IPS-20b (cell line): ENCODE measurements around the gene FLRT3.

ENCODE experiments used
- H3K27ac ChIP-seq: one replicate; pipeline ENCODE4 v1.5.1; 2013; ENCODE audit warnings: low read length
- H3K27me3 ChIP-seq: 2 replicates; pipeline ENCODE4 v1.6.1; 2013; ENCODE audit warnings: mild to moderate bottlenecking, low read length, inconsistent platforms; ENCODE audit not compliant: insufficient read depth
- H3K36me3 ChIP-seq: 2 replicates; pipeline ENCODE4 v1.6.1; 2013; ENCODE audit warnings: low read depth, mild to moderate bottlenecking, inconsistent platforms, low read length, moderate library complexity; ENCODE audit not compliant: insufficient read depth
- H3K4me1 ChIP-seq: 2 replicates; pipeline ENCODE4 v1.6.1; 2013; ENCODE audit warnings: mild to moderate bottlenecking, control low read depth, inconsistent platforms, low read length, moderate library complexity; ENCODE audit not compliant: insufficient read depth
- H3K4me3 ChIP-seq: 2 replicates; pipeline ENCODE4 v1.5.1; 2013; ENCODE audit warnings: mild to moderate bottlenecking, low read length, inconsistent platforms
- H3K9ac ChIP-seq: 2 replicates; pipeline ENCODE4 v1.6.1; 2013; ENCODE audit warnings: low read depth, mild to moderate bottlenecking, inconsistent platforms, low read length, moderate library complexity
- H3K9me3 ChIP-seq: 2 replicates; pipeline ENCODE4 v1.6.1; 2013; ENCODE audit warnings: mild to moderate bottlenecking, low read depth, low read length, inconsistent platforms; ENCODE audit not compliant: insufficient read depth

The FLRT3 gene

GRCh38 chr20:14344746-14345145 is 7.3 kb upstream of the FLRT3 start:
- Histone ChIP-seq H3K4me3 (no peak overlapping the region), H3K27ac (no peak overlapping the region), H3K9me3 (no peaks in the 10 kb centered on the region), H3K4me1 (no peaks in the 10 kb centered on the region), H3K36me3 (no peaks in the 10 kb centered on the region), H3K9ac (no peak overlapping the region), H3K27me3 (no peaks in the 10 kb centered on the region)

- Histone ChIP-seq H3K9ac (no peak overlapping the region), H3K36me3 (no peaks in the 10 kb centered on the region), H3K27ac (no peak overlapping the region), H3K4me1 (no peaks in the 10 kb centered on the region), H3K27me3 (no peaks in the 10 kb centered on the region), H3K9me3 (no peaks in the 10 kb centered on the region), H3K4me3 (no peak overlapping the region)
Measured at GRCh38 chr20:14343491-14344065, 6.2 kb upstream of the FLRT3 start.

GRCh38 chr20:14342918-14343317 is 5.5 kb upstream of the FLRT3 start:
- no peaks in the 10 kb centered on the region for H3K27me3 ChIP-seq
- no peaks in the 10 kb centered on the region for H3K9me3 ChIP-seq
- no peaks in the 10 kb centered on the region for H3K4me1 ChIP-seq
- H3K4me3 ChIP-seq = no peak overlapping the region
- H3K9ac ChIP-seq = no peak overlapping the region; the same call in 1 of the 2 replicates
- no peaks in the 10 kb centered on the region for H3K36me3 ChIP-seq
- H3K27ac ChIP-seq = no peak overlapping the region

GRCh38 chr20:14341801-14342200 is 4.4 kb upstream of the FLRT3 start:
- Histone ChIP-seq H3K36me3 (no peaks in the 10 kb centered on the region), H3K4me1 (no peaks in the 10 kb centered on the region; the same call in 1 of the 2 replicates), H3K9ac (no peak overlapping the region), H3K27ac (no peak overlapping the region), H3K9me3 (no peaks in the 10 kb centered on the region), H3K4me3 (no peak overlapping the region), H3K27me3 (no peaks in the 10 kb centered on the region)

GRCh38 chr20:14336686-14337085 is 726 bp downstream of the FLRT3 start:
- H3K9ac ChIP-seq = peak overlapping the region; percentile 75
- peak overlapping the region; percentile 73 for H3K4me3 ChIP-seq

GRCh38 chr20:14335052-14335451 is 2.4 kb downstream of the FLRT3 start:
- H3K27ac ChIP-seq = no peak overlapping the region

More at GRCh38 chr20:14336686-14337085, 726 bp downstream of the FLRT3 start:
- H3K36me3 ChIP-seq = no peaks in the 10 kb centered on the region
- peaks cover 22% of the 10 kb centered on the region for H3K4me1 ChIP-seq
- H3K27me3 ChIP-seq = peaks cover 8% of the 10 kb centered on the region; the same call in 1 of the 2 replicates
- H3K9me3 ChIP-seq = no peaks in the 10 kb centered on the region
- no peak overlapping the region for H3K27ac ChIP-seq

GRCh38 chr20:14334306-14334930 is 3.0 kb downstream of the FLRT3 start:
- Histone ChIP-seq H3K9me3 (no peaks in the 10 kb centered on the region), H3K4me3 (peak overlapping the region; percentile 52), H3K27me3 (peaks cover 8% of the 10 kb centered on the region; the same call in 1 of the 2 replicates), H3K4me1 (peaks cover 30% of the 10 kb centered on the region), H3K27ac (no peak overlapping the region), H3K9ac (peak overlapping the region; percentile 50; the same call in 1 of the 2 replicates), H3K36me3 (no peaks in the 10 kb centered on the region)

More at GRCh38 chr20:14335052-14335451, 2.4 kb downstream of the FLRT3 start:
- Histone ChIP-seq H3K4me1 (peaks cover 30% of the 10 kb centered on the region), H3K27me3 (peaks cover 8% of the 10 kb centered on the region; the same call in 1 of the 2 replicates), H3K9ac (peak overlapping the region; percentile 31; the same call in 1 of the 2 replicates), H3K36me3 (no peaks in the 10 kb centered on the region), H3K4me3 (peak overlapping the region; percentile 52), H3K9me3 (no peaks in the 10 kb centered on the region)

GRCh38 chr20:14333721-14334120 is 3.7 kb downstream of the FLRT3 start:
- Histone ChIP-seq H3K9me3 (no peaks in the 10 kb centered on the region), H3K36me3 (no peaks in the 10 kb centered on the region), H3K27ac (no peak overlapping the region), H3K27me3 (peaks cover 8% of the 10 kb centered on the region; the same call in 1 of the 2 replicates), H3K4me3 (peak overlapping the region; percentile 44), H3K4me1 (peaks cover 30% of the 10 kb centered on the region), H3K9ac (peak overlapping the region; percentile 50; the same call in 1 of the 2 replicates)

- H3K27ac ChIP-seq = no peak overlapping the region
- H3K9ac ChIP-seq = 0 out of 2 replicates have a peak overlapping the region, but pooled peaks have one; percentile 12
- H3K36me3 ChIP-seq = no peaks in the 10 kb centered on the region
Measured at GRCh38 chr20:14332866-14333265, 4.5 kb downstream of the FLRT3 start.

GRCh38 chr20:14331646-14332045 is 5.8 kb downstream of the FLRT3 start:
- no peaks in the 10 kb centered on the region for H3K9me3 ChIP-seq
- H3K4me1 ChIP-seq = peaks cover 30% of the 10 kb centered on the region
- no peak overlapping the region for H3K9ac ChIP-seq
- H3K27ac ChIP-seq = no peak overlapping the region
- H3K36me3 ChIP-seq = no peaks in the 10 kb centered on the region
- H3K27me3 ChIP-seq = peaks cover 8% of the 10 kb centered on the region; the same call in 1 of the 2 replicates
- H3K4me3 ChIP-seq = peak overlapping the region; percentile 29

More at GRCh38 chr20:14332866-14333265, 4.5 kb downstream of the FLRT3 start:
- H3K4me3 ChIP-seq = 0 out of 2 replicates have a peak overlapping the region, but pooled peaks have one; percentile 44
- peaks cover 8% of the 10 kb centered on the region; the same call in 1 of the 2 replicates for H3K27me3 ChIP-seq
- no peaks in the 10 kb centered on the region for H3K9me3 ChIP-seq
- peaks cover 30% of the 10 kb centered on the region for H3K4me1 ChIP-seq

GRCh38 chr20:14319704-14320103 is 17.7 kb downstream of the FLRT3 start:
- Histone ChIP-seq H3K27ac (no peak overlapping the region), H3K27me3 (no peaks in the 10 kb centered on the region), H3K4me3 (no peak overlapping the region), H3K9me3 (no peaks in the 10 kb centered on the region), H3K9ac (no peak overlapping the region), H3K4me1 (no peaks in the 10 kb centered on the region), H3K36me3 (no peaks in the 10 kb centered on the region)
